ENCODE results near the gene NDOR1. TPM values are rescaled to one million over a fixed set of nuclear protein-coding genes. Genes with fewer than 3 reads are reported as not detected.

Gene NDOR1
- total and polyA plus RNA-seq, 2 experiments from 2014 or later, result 8.5 to 12.4 TPM

DNA sequence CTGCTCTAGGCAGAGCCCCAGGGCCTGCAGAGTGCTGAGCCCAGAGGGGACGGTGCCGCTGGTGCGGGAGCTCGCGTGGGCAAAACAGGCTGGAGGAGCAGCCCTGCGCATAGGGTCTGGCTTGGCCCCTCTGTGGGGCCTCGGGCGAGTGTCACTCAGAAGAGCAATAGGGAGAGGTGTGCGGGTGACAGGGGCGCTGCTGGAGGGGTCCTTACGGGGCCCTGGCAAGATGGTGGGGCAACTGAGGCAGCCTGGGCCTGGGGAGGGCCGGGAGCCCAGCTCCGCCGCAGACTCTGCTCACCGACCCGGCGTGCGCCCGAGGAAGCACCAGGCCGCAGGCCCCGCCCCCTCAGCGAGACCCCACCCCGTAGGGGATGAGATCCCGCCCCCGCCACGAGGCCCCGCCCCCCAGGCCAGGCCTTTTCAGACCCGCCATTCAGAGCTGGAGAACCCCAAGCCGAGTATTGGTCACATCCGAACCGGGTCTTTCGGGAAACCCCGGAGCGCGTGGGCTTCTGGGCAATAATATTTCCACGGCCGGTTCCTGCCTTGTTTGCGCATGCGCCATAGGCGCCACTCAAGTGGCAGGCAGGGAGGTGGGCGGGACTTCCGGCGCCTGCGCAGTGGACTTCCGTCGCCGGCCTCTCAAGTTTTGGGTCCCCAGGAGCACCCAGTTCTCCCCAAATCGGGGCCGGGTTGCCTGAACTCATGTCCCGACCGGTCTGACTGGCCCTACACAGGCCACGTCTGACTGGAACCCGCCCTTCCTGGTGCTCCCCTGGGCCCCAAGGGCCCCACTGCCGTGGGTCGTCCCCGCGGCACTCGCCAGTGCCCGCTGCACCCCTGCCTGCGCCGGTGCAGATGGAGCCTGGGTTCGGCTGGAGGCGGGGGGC is 17.8 kb downstream of the NDOR1 start:
- peaks cover 9% of the 10 kb centered on the region for H3K4me1 ChIP-seq (ENCODE audit: insufficient read depth)
- no peaks in the 10 kb centered on the region for H3K27me3 ChIP-seq (replicated peaks; ENCODE audit: insufficient read depth)
- peak overlapping the region; percentile 77 for H3K4me2 ChIP-seq (ENCODE audit: unreplicated experiment)
- H3K9me2 ChIP-seq (ENCODE audit: insufficient read depth), result no peaks in the 10 kb centered on the region
- H3K9me3 ChIP-seq (ENCODE audit: low read depth), result no peaks in the 10 kb centered on the region
- H4K20me1 ChIP-seq (ENCODE audit: insufficient read depth), result no peaks in the 10 kb centered on the region
- in situ Hi-C loops (cut with MboI), result no loop called here
- no peaks in the 10 kb centered on the region for H3K36me3 ChIP-seq (ENCODE audit: low read depth)
- TF ChIP-seq EZH2 (IDR thresholded peaks at IDR 0.05; ENCODE audit: insufficient read depth, poor library complexity, severe bottlenecking) (no peak), EZH2phosphoT487 (IDR thresholded peaks at IDR 0.05; ENCODE audit: insufficient read depth, low read depth) (no peak)
- H3K4me3 ChIP-seq, result peak overlapping the region; percentile 79
- 1% methylated on average over 47 to 63 of the region's 63 CpGs for WGBS, 2 experiments (ENCODE audit: low coverage in 1 of 2, low lambda C conversion rate in 2 of 2, missing lambda C conversion rate in 2 of 2)
- peak; percentile 99 for DNase-seq
- no peaks in the 10 kb centered on the region for H3F3A ChIP-seq (ENCODE audit: insufficient read depth)
- peak overlapping the region; percentile 84 for H2AFZ ChIP-seq
- H3K79me2 ChIP-seq (ENCODE audit: insufficient read depth), result no peaks in the 10 kb centered on the region
- H3K9ac ChIP-seq, result peak overlapping the region; percentile 84
- H3K27ac ChIP-seq, result peak overlapping the region; percentile 55

DNA sequence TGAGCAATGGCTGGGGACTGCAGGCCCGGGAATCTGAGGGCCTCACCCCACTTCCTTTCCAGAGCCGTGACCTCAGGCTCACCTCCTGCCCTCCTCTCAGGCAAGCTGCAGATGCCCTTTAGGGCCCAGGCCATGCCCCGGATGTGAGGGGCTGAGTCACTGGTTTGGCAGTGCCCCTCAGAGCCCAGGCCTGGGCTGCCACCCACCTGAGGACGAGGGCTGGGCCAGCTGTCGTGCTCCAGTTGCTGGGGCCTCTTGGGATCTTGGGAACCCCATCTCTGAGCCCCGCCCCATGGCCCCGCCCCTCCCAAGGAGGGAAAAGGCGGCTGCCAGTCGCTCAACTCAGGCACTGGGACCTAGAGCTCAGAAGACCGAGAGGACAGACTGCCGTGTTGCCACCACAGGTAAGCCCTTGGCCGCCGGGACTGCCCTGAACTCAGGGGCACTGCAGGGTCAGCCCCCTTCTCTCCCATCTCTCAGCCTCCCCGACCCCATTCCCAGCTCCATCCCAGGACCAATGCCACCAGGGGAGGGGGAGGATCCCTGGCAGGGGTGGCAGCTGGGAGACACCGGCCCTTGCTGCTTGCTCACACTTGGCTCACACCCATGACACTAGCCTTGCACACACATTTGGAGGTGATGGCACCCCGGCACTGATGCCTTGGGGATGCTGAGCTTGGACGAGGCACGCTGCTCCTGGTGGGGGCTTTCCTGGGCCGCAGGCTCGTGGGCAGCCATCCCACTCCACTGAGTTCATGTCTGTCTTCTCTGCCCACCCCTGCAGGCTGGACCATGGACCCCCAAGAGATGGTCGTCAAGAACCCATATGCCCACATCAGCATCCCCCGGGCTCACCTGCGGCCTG is 19.6 kb downstream of the NDOR1 start, which contains the start of gene CYSRT1:
Gene CYSRT1 (plus strand): TSS at position 345 of the 865 bp plus-strand sequence. CDS start 448 bp downstream, at position 793.
- no peaks in the 10 kb centered on the region for H3K9me3 ChIP-seq (ENCODE audit: low read depth)

DNA sequence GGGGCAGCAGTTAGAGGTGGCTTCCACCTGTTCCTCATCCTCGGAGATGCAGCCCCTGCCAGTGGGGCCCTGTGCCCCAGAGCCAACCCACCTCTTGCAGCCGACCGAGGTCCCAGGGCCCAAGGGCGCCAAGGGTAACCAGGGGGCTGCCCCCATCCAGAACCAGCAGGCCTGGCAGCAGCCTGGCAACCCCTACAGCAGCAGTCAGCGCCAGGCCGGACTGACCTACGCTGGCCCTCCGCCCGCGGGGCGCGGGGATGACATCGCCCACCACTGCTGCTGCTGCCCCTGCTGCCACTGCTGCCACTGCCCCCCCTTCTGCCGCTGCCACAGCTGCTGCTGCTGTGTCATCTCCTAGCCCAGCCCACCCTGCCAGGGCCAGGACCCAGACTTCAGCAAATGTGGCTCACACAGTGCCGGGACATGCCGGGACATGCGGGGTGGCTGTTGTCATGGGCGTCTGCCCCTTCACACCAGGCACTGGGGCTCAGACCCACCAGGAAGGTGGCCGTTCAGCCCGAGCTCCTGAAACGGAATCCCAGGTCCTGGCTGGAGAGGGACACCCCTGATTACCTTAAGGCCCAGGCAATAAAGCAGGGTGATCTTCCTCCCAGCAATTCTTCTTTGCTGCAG is 20.3 kb downstream of the NDOR1 start:
- no peak for DNase-seq
- H3F3A ChIP-seq (ENCODE audit: insufficient read depth), result no peaks in the 10 kb centered on the region
- in situ Hi-C loops (cut with MboI), result no loop called here
- no peaks in the 10 kb centered on the region for H3K79me2 ChIP-seq (ENCODE audit: insufficient read depth)
- H3K4me2 ChIP-seq (ENCODE audit: unreplicated experiment), result no peak overlapping the region
- H4K20me1 ChIP-seq (ENCODE audit: insufficient read depth), result no peaks in the 10 kb centered on the region
- no peaks in the 10 kb centered on the region for H3K9me2 ChIP-seq (ENCODE audit: insufficient read depth)
- no peak overlapping the region for H2AFZ ChIP-seq
- 75 to 76% methylated on average over 19 to 21 of the region's 21 CpGs for WGBS, 2 experiments (ENCODE audit: low coverage in 1 of 2, low lambda C conversion rate in 2 of 2, missing lambda C conversion rate in 2 of 2)
- H3K9ac ChIP-seq, result no peak overlapping the region
- H3K4me3 ChIP-seq, result no peak overlapping the region
- H3K27me3 ChIP-seq (replicated peaks; ENCODE audit: insufficient read depth), result no peaks in the 10 kb centered on the region
- no peaks in the 10 kb centered on the region for H3K9me3 ChIP-seq (ENCODE audit: low read depth)
- no peaks in the 10 kb centered on the region for H3K36me3 ChIP-seq (ENCODE audit: low read depth)
- peaks cover 3% of the 10 kb centered on the region; the same call in 1 of the 2 replicates for H3K4me1 ChIP-seq (ENCODE audit: insufficient read depth)
- no peak for TF ChIP-seq EZH2phosphoT487 (IDR thresholded peaks at IDR 0.05; ENCODE audit: insufficient read depth, low read depth)
- no peak for TF ChIP-seq EZH2 (IDR thresholded peaks at IDR 0.05; ENCODE audit: insufficient read depth, poor library complexity, severe bottlenecking)
- no peak overlapping the region for H3K27ac ChIP-seq

More for the DNA sequence above, 19.6 kb downstream of the NDOR1 start, which contains the start of gene CYSRT1:
- Histone ChIP-seq H3K9ac (peak within 1 kb of the TSS; percentile 84), H3K36me3 (ENCODE audit: low read depth) (no peaks in the 10 kb centered on the region), H4K20me1 (ENCODE audit: insufficient read depth) (no peaks in the 10 kb centered on the region), H3F3A (ENCODE audit: insufficient read depth) (no peaks in the 10 kb centered on the region), H3K27ac (peak within 1 kb of the TSS; percentile 55; the same call in 1 of the 2 replicates), H3K79me2 (ENCODE audit: insufficient read depth) (no peaks in the 10 kb centered on the region), H3K4me3 (peak within 1 kb of the TSS; percentile 79), H2AFZ (peak within 1 kb of the TSS; percentile 84), H3K27me3 (replicated peaks; ENCODE audit: insufficient read depth) (no peaks in the 10 kb centered on the region), H3K4me1 (ENCODE audit: insufficient read depth) (peaks cover 3% of the 10 kb centered on the region; the same call in 1 of the 2 replicates), H3K4me2 (ENCODE audit: unreplicated experiment) (peak within 1 kb of the TSS; percentile 77), H3K9me2 (ENCODE audit: insufficient read depth) (no peaks in the 10 kb centered on the region)
- no peak for TF ChIP-seq EZH2 (IDR thresholded peaks at IDR 0.05; ENCODE audit: insufficient read depth, poor library complexity, severe bottlenecking)
- no peak for TF ChIP-seq EZH2phosphoT487 (IDR thresholded peaks at IDR 0.05; ENCODE audit: insufficient read depth, low read depth)
- WGBS, 2 experiments (ENCODE audit: low coverage in 1 of 2, low lambda C conversion rate in 2 of 2, missing lambda C conversion rate in 2 of 2), result 49 to 52% methylated on average over 18 to 21 of the region's 23 CpGs
- in situ Hi-C loops (cut with MboI), result no loop called here
- DNase-seq, result peak; percentile 28

All from GM23248 (cell line).